Measurements from ENCODE around the gene HDAC4. TPM values are rescaled to one million over a fixed set of nuclear protein-coding genes. Genes with fewer than 3 reads are reported as not detected.

HDAC4 gene
- total RNA-seq, 1 experiment from 2014 or later = 47.6 TPM

DNA sequence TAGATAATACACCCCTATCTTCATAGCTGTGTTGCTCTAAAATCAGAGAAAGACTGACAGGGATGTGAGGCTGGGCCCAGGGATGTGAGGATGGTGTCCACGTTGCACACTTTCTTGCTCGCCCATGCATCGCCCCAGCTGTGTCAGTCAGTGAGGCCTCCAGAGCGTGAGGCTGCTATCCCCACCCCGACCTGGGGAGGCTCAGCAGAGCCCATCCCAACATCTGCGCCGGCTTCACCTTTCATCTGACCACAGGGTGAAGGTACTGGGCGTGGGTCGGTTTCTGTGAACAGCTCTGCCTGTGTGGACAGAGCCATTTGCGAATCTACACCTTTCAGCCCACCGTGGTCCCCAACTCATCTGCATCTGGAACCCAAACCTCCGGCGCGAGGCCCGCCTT lies 255.7 kb downstream of the HDAC4 start (continued):
- TF ChIP-seq YY1 (IDR thresholded peaks at IDR 0.05; ENCODE audit: extremely low read depth, insufficient replicate concordance, low read depth, low read length) = no peak
- TF ChIP-seq, protein P1, sequence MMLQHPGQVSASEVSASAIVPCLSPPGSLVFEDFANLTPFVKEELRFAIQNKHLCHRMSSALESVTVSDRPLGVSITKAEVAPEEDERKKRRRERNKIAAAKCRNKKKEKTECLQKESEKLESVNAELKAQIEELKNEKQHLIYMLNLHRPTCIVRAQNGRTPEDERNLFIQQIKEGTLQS (IDR thresholded peaks at IDR 0.05) = no peak
- no peak for TF ChIP-seq SP1 (IDR thresholded peaks at IDR 0.05; ENCODE audit: low read depth)
- no peak for TF ChIP-seq CBX3 (IDR thresholded peaks at IDR 0.05; ENCODE audit: low read depth)
- no peak for TF ChIP-seq POLR2A (IDR thresholded peaks at IDR 0.05; ENCODE audit: borderline replicate concordance, extremely low read depth, insufficient read depth, insufficient read length)
- no peak for TF ChIP-seq TCF7L2 (IDR thresholded peaks at IDR 0.05; ENCODE audit: borderline replicate concordance, extremely low read depth, insufficient read depth, insufficient read length)
- TF ChIP-seq POLR2AphosphoS5 (IDR thresholded peaks at IDR 0.05; ENCODE audit: low read depth, low read length) = no peak
- TF ChIP-seq, protein P2, sequence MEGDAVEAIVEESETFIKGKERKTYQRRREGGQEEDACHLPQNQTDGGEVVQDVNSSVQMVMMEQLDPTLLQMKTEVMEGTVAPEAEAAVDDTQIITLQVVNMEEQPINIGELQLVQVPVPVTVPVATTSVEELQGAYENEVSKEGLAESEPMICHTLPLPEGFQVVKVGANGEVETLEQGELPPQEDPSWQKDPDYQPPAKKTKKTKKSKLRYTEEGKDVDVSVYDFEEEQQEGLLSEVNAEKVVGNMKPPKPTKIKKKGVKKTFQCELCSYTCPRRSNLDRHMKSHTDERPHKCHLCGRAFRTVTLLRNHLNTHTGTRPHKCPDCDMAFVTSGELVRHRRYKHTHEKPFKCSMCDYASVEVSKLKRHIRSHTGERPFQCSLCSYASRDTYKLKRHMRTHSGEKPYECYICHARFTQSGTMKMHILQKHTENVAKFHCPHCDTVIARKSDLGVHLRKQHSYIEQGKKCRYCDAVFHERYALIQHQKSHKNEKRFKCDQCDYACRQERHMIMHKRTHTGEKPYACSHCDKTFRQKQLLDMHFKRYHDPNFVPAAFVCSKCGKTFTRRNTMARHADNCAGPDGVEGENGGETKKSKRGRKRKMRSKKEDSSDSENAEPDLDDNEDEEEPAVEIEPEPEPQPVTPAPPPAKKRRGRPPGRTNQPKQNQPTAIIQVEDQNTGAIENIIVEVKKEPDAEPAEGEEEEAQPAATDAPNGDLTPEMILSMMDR (IDR thresholded peaks at IDR 0.05 in 2 of 3, conservative IDR thresholded peaks at IDR 0.05 in 1 of 3; ENCODE audit: borderline replicate concordance in 1 of 3, insufficient read depth in 1 of 3, low read depth in 2 of 3, low read length in 2 of 3) = no peak
- no peak for TF ChIP-seq FOSL1 (IDR thresholded peaks at IDR 0.05; ENCODE audit: low read depth)
- TF ChIP-seq ZFX (IDR thresholded peaks at IDR 0.05) = no peak
- no peak for TF ChIP-seq ELF1 (IDR thresholded peaks at IDR 0.05; ENCODE audit: borderline replicate concordance, low read depth)

DNA sequence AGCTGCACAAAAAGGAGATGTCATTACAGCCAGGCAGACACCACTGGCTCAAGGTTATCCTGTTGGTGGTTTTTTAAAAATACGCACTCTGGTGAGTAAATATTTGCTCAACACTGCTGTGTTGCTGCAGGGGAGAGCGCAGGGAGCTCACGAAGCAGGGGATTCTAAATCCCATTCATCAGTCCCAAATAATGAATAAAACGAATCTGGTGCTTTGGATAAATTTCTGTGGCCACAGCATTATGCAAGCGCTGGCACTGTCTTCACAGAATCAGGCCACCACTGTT lies 256.2 kb downstream of the HDAC4 start:
- H3K27ac ChIP-seq (ENCODE audit: low read depth, low read length) = no peak overlapping the region
- CTCF ChIA-PET = interaction anchor here (0.8 kb wide), 1 partner anchor 15 kb away, joined by 4 read pairs; no protein-coding TSS in a partner anchor
- ATAC-seq (no peak), DNase-seq (ENCODE audit: low read depth, low spot score) (no peak)
- H3K4me1 ChIP-seq (ENCODE audit: control insufficient read depth in 1 of 2, insufficient read depth in 2 of 2, low read length in 2 of 2) = peaks cover 0 to 4% of the 10 kb centered on the region in 2 experiments; a peak in 1 of 4 replicates
- no peak overlapping the region for H3K4me2 ChIP-seq (ENCODE audit: low read length)
- H2AFZ ChIP-seq (ENCODE audit: low read depth, low read length, poor library complexity, severe bottlenecking) = no peak overlapping the region
- intact Hi-C loops (cut with micrococcal nuclease) = loop anchor here (5.0 kb wide), 1 partner anchor 253 kb away; no protein-coding TSS in a partner anchor
- H3K4me3 ChIP-seq (replicated peaks in 1 of 2; ENCODE audit: low read depth in 1 of 2, low read length in 2 of 2) = no peak overlapping the region
- H3K9me3 ChIP-seq (ENCODE audit: control insufficient read depth in 1 of 2, insufficient read depth in 1 of 2, low read depth in 1 of 2, low read length in 2 of 2) = no peaks in the 10 kb centered on the region
- H4K20me1 ChIP-seq (ENCODE audit: insufficient read depth) = no peaks in the 10 kb centered on the region
- BruUV-seq (replicated peaks) = no TSS peak
- TF ChIP-seq, protein P1 (IDR thresholded peaks at IDR 0.05) = no peak
- H3K9me2 ChIP-seq (ENCODE audit: insufficient read depth) = no peaks in the 10 kb centered on the region
- RAD21 ChIA-PET (ENCODE audit: low non-redundant PET in 1 of 2, low total read pairs in 2 of 2, uncharacterized antibody in 2 of 2, unreplicated experiment in 2 of 2) = no interaction called here
- no peaks in the 10 kb centered on the region for H3K27me3 ChIP-seq (ENCODE audit: insufficient read depth, low read length)
- POLR2A ChIA-PET = no interaction called here
- no peaks in the 10 kb centered on the region for H3K79me2 ChIP-seq (ENCODE audit: insufficient read depth, low read length)
- H3K36me3 ChIP-seq (ENCODE audit: control insufficient read depth in 1 of 2, insufficient read depth in 2 of 2, low read length in 2 of 2) = peaks cover 0 to 11% of the 10 kb centered on the region in 2 experiments; a peak in 3 of 4 replicates
- no peak overlapping the region for H3K9ac ChIP-seq (ENCODE audit: low read length)
